SU-DHL-6 (cell line): Measurements from ENCODE around the gene GRIA1.

Experiments used
- H2AFZ ChIP-seq: fragments of 200-600 bp; sonication (generic); 2 replicates; pipeline ENCODE4 v1.6.1; 2014; ENCODE audit warnings: low read depth, mild to moderate bottlenecking, moderate library complexity, mixed read lengths, antibody characterized with exemption, low read length; ENCODE audit not compliant: severe bottlenecking
- H3F3A ChIP-seq: fragments of 200-600 bp; shearing (Covaris generic); 2 replicates; pipeline ENCODE4 v1.6.0; 2016; ENCODE audit warnings: antibody characterized with exemption, mild to moderate bottlenecking; ENCODE audit not compliant: insufficient read depth
- H3K27ac ChIP-seq: fragments of 200-600 bp; sonication (generic); 2 replicates; pipeline ENCODE4 v1.5.1; 2016; ENCODE audit warnings: low read depth, mild to moderate bottlenecking, low read length, moderate library complexity, mixed read lengths
- H3K27me3 ChIP-seq: fragments of 200-600 bp; sonication (generic), shearing (Covaris generic); 2 replicates; pipeline ENCODE4 v1.6.0; 2014; ENCODE audit warnings: mild to moderate bottlenecking, low read length
- H3K36me3 ChIP-seq: fragments of 200-600 bp; sonication (generic); 2 replicates; pipeline ENCODE4 v1.6.1; 2014; ENCODE audit warnings: mild to moderate bottlenecking, low read length, mixed read lengths
- H3K4me2 ChIP-seq: fragments of 300-600, 200-600 bp; shearing (Covaris generic), sonication (generic); 2 replicates; pipeline ENCODE4 v1.6.0; 2014; ENCODE audit warnings: low read length, low read depth, mild to moderate bottlenecking; ENCODE audit not compliant: poor library complexity, severe bottlenecking
- H3K4me3 ChIP-seq: fragments of 200-600 bp; sonication (generic); 2 replicates; pipeline ENCODE4 v1.5.1; 2014; ENCODE audit warnings: antibody characterized with exemption, low read length, mild to moderate bottlenecking, mixed read lengths; ENCODE audit not compliant: insufficient read depth, poor library complexity, severe bottlenecking
- H3K79me2 ChIP-seq: fragments of 200-600 bp; sonication (generic); 2 replicates; pipeline ENCODE4 v1.6.1; 2014; ENCODE audit warnings: mild to moderate bottlenecking, low read length, moderate library complexity; ENCODE audit not compliant: insufficient read depth
- H3K9ac ChIP-seq: fragments of 200-600 bp; sonication (generic); 2 replicates; pipeline ENCODE4 v1.7.0; 2014; ENCODE audit warnings: mild to moderate bottlenecking, low read length
- H3K9me2 ChIP-seq: fragments of 200-600 bp; sonication (generic); replicated peaks from 2 replicates; pipeline ENCODE4 v1.6.1; 2014; ENCODE audit warnings: low read length; ENCODE audit not compliant: insufficient read depth
- H3K9me3 ChIP-seq: fragments of 200-600 bp; sonication (generic); 2 replicates; pipeline ENCODE4 v1.6.1; 2014; ENCODE audit warnings: low read length, mixed read lengths; ENCODE audit not compliant: insufficient read depth
- H4K20me1 ChIP-seq: fragments of 200-600 bp; sonication (generic); 2 replicates; pipeline ENCODE4 v1.6.1; 2014; ENCODE audit warnings: low read depth, mild to moderate bottlenecking, antibody characterized with exemption, low read length, moderate library complexity, mixed read lengths
- CTCF ChIP-seq: fragments of 200-600 bp; sonication (generic); IDR thresholded peaks from one replicate; pipeline ENCODE4 v1.5.1; 2017; ENCODE audit warnings: antibody characterized with exemption, mild to moderate bottlenecking, low read length, moderate library complexity; ENCODE audit not compliant: insufficient read depth, poor library complexity, severe bottlenecking
- EZH2phosphoT487 ChIP-seq: fragments of 200-600 bp; sonication (generic), shearing (Covaris generic); conservative IDR thresholded peaks from 2 replicates; pipeline ENCODE4 v1.6.1; 2018; ENCODE audit warnings: mild to moderate bottlenecking, antibody characterized with exemption, low read length, moderate library complexity, mixed read lengths

The GRIA1 gene

GRCh38 chr5:153543959-153544470 lies 53.5 kb downstream of the GRIA1 start:
- Histone ChIP-seq H2AFZ (no peak overlapping the region), H3K4me2 (no peak overlapping the region)

GRCh38 chr5:153544706-153545105 lies 54.2 kb downstream of the GRIA1 start:
- no peak overlapping the region for H3K4me2 ChIP-seq
- no peaks in the 10 kb centered on the region for H3K79me2 ChIP-seq

More at GRCh38 chr5:153543959-153544470, 53.5 kb downstream of the GRIA1 start:
- Histone ChIP-seq H3K9me3 (no peaks in the 10 kb centered on the region), H3F3A (no peaks in the 10 kb centered on the region), H3K9me2 (no peaks in the 10 kb centered on the region), H3K36me3 (no peaks in the 10 kb centered on the region), H3K79me2 (no peaks in the 10 kb centered on the region), H3K4me3 (no peak overlapping the region), H3K9ac (no peak overlapping the region), H3K27ac (no peak overlapping the region), H3K27me3 (no peaks in the 10 kb centered on the region), H4K20me1 (no peaks in the 10 kb centered on the region)
- TF ChIP-seq CTCF (no peak), EZH2phosphoT487 (no peak)

GRCh38 chr5:153546566-153546965 lies 56.1 kb downstream of the GRIA1 start:
- TF ChIP-seq CTCF (no peak), EZH2phosphoT487 (no peak)
- no peaks in the 10 kb centered on the region for H3K9me3 ChIP-seq

More at GRCh38 chr5:153544706-153545105, 54.2 kb downstream of the GRIA1 start:
- no peaks in the 10 kb centered on the region for H3K9me2 ChIP-seq
- H3K9ac ChIP-seq = no peak overlapping the region
- no peaks in the 10 kb centered on the region for H3F3A ChIP-seq
- H3K36me3 ChIP-seq = no peaks in the 10 kb centered on the region
- no peaks in the 10 kb centered on the region for H3K9me3 ChIP-seq
- no peaks in the 10 kb centered on the region for H4K20me1 ChIP-seq
- no peaks in the 10 kb centered on the region for H3K27me3 ChIP-seq
- no peak for TF ChIP-seq CTCF
- TF ChIP-seq EZH2phosphoT487 = no peak
- no peak overlapping the region for H3K4me3 ChIP-seq
- H3K27ac ChIP-seq = no peak overlapping the region
- no peak overlapping the region for H2AFZ ChIP-seq

More at GRCh38 chr5:153546566-153546965, 56.1 kb downstream of the GRIA1 start:
- H3K9me2 ChIP-seq = no peaks in the 10 kb centered on the region
- H2AFZ ChIP-seq = no peak overlapping the region
- no peaks in the 10 kb centered on the region for H3K27me3 ChIP-seq
- no peaks in the 10 kb centered on the region for H3K79me2 ChIP-seq
- H3K4me3 ChIP-seq = no peak overlapping the region
- H3F3A ChIP-seq = no peaks in the 10 kb centered on the region
- no peak overlapping the region for H3K9ac ChIP-seq
- no peak overlapping the region for H3K27ac ChIP-seq
- no peaks in the 10 kb centered on the region for H4K20me1 ChIP-seq
- H3K36me3 ChIP-seq = no peaks in the 10 kb centered on the region
- no peak overlapping the region for H3K4me2 ChIP-seq
